A204.1 (cell line): Measurements from ENCODE around the gene OFD1.

ENCODE experiments used
- FAIRE-seq: peaks from 2 replicates; lab custom pipeline; 2012; peaks lifted over from hg19 to GRCh38; lab: Jason Lieb, UNC

The OFD1 gene

GRCh38 chrX:13803116-13803515 lies 68.6 kb downstream of the OFD1 start:
- no peak for FAIRE-seq

DNA sequence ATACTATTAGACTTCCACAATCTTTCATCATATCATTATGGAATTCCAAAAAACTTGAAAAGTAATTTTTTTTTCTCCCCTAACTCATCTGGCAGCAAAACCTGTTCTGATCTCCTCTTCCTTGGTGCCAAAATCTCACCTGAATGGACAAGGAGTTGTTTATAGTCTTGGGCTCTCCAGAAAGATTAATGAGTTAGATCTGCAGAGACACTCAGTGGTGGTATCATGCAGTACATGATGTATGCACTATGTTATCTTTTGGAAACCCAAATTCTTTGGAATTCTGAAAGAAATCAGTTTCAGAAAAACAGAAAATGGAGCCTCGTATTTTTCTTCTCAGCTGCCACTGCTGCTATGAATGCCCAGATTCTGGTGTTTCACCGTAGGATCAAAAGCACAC lies 70.7 kb downstream of the OFD1 start:
- no peak for FAIRE-seq

- FAIRE-seq, result no peak
Observed at GRCh38 chrX:13808293-13808692, 73.7 kb downstream of the OFD1 start.

DNA sequence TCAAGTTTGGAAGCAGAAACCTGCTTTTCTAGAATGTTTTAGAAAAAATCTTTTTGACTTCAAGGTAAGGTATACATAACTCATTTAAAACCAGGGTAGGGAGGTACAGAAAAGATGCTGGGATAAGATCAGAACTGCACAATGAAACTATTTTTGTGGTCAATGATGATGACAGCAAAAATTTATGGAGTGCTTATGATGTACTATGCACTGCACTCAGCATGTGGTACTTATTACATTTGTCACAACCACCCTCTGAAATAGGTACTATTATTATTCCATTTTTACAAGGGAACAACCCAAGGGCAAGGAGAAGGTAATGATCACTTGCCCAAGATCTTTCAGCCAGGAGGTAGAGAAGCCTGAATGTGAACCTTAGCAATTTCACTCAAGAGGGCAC lies 74.3 kb downstream of the OFD1 start:
- FAIRE-seq, result no peak

DNA sequence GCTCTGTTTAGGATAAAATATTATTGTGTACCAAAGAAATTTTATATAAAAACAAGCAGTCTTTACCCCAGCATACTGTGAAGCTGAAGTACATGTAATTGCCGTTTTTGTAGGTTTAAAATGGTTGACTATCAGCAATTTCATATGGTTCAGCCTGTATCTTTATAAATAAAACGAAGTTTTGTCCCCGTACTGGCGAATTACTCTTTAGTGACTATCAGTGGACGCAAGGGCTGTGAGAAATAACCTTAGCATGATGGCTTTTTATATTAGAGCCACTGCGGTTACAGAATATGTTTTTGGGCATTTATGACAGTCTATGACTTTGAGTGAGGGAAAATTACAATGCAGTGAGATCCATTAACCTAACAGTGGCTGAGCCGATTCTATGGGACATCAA lies 81.1 kb downstream of the OFD1 start:
- no peak for FAIRE-seq

GRCh38 chrX:13816176-13816575 lies 81.6 kb downstream of the OFD1 start:
- FAIRE-seq, result no peak

- no peak for FAIRE-seq
Observed at GRCh38 chrX:13816643-13817627, 82.4 kb downstream of the OFD1 start, which contains the start of gene GPM6B. Gene GPM6B, minus strand, starts transcription at chrX:13817093. Its CDS starts 189 bp downstream, at chrX:13816904.
